ENCODE measurements around the gene CCDC15. TPM values are rescaled to one million over a fixed set of nuclear protein-coding genes. Genes with fewer than 3 reads are reported as not detected.

Gene CCDC15
- total RNA-seq, 1 experiment from 2014 or later = 8.6 TPM

DNA sequence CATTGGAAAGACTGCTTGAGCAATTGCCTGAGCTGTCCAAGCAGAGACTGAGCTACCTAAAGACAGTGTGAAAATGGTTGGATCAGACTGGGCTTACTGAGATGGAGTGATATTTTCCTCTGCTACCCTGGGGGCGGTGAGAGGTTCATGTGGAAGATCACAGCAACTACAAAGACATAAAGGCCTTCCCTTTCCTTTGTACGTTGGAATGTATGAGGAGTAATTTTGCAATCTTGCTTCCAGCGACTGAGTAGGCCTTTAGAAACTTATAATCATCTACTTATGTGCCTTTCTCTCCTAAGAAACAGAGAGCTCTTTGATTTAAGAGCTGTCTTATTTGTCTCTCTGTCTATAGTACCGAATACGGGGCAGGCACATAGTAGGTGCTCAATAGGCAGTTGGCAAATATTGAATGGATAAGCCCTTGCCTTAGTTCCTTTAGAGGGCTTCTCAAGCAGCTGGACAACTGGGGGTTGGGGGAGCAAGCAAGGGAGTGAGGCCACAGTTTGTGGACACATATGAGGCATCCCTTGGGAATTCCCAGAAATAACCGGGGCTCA, 15.7 kb upstream of the CCDC15 start:
- no peaks in the 10 kb centered on the region for H3F3A ChIP-seq (ENCODE audit: low read length, unreplicated experiment)
- no peak for TF ChIP-seq EZH2 (IDR thresholded peaks at IDR 0.05; ENCODE audit: low read length, unreplicated experiment)
- TF ChIP-seq, protein P1, sequence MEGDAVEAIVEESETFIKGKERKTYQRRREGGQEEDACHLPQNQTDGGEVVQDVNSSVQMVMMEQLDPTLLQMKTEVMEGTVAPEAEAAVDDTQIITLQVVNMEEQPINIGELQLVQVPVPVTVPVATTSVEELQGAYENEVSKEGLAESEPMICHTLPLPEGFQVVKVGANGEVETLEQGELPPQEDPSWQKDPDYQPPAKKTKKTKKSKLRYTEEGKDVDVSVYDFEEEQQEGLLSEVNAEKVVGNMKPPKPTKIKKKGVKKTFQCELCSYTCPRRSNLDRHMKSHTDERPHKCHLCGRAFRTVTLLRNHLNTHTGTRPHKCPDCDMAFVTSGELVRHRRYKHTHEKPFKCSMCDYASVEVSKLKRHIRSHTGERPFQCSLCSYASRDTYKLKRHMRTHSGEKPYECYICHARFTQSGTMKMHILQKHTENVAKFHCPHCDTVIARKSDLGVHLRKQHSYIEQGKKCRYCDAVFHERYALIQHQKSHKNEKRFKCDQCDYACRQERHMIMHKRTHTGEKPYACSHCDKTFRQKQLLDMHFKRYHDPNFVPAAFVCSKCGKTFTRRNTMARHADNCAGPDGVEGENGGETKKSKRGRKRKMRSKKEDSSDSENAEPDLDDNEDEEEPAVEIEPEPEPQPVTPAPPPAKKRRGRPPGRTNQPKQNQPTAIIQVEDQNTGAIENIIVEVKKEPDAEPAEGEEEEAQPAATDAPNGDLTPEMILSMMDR (conservative IDR thresholded peaks at IDR 0.05; ENCODE audit: low read depth, low read length) = no peak
- no peak for TF ChIP-seq EZH2phosphoT487 (IDR thresholded peaks at IDR 0.05; ENCODE audit: borderline replicate concordance, low read length)
- DNase-seq (no peak), ATAC-seq (no peak)
- ChIA-PET POLR2A (ENCODE audit: unreplicated experiment) (no interaction called here), CTCF (no interaction called here)
- H3K27me3 ChIP-seq (ENCODE audit: low read length) = no peaks in the 10 kb centered on the region
- H3K9ac ChIP-seq (ENCODE audit: low read length) = no peak overlapping the region
- no peak overlapping the region for H3K4me2 ChIP-seq (ENCODE audit: low read length)
- no peak overlapping the region for H3K4me3 ChIP-seq (ENCODE audit: low read length)
- H4K20me1 ChIP-seq (ENCODE audit: low read length) = no peaks in the 10 kb centered on the region
- intact Hi-C loops (cut with micrococcal nuclease) = no loop called here
- H2AFZ ChIP-seq (ENCODE audit: low read length) = no peak overlapping the region
- no peaks in the 10 kb centered on the region for H3K9me3 ChIP-seq (ENCODE audit: low read length)
- no peaks in the 10 kb centered on the region for H3K36me3 ChIP-seq (ENCODE audit: low read depth, low read length)
- H3K79me2 ChIP-seq (ENCODE audit: low read length) = no peaks in the 10 kb centered on the region
- H3K9me2 ChIP-seq (replicated peaks; ENCODE audit: low read length) = no peaks in the 10 kb centered on the region
- no peak overlapping the region for H3K27ac ChIP-seq (ENCODE audit: low read length)
- no TSS peak for BruUV-seq (replicated peaks)
- H3K4me1 ChIP-seq (ENCODE audit: insufficient read depth, low read length) = peaks cover 7% of the 10 kb centered on the region; the same call in 1 of the 2 replicates

DNA sequence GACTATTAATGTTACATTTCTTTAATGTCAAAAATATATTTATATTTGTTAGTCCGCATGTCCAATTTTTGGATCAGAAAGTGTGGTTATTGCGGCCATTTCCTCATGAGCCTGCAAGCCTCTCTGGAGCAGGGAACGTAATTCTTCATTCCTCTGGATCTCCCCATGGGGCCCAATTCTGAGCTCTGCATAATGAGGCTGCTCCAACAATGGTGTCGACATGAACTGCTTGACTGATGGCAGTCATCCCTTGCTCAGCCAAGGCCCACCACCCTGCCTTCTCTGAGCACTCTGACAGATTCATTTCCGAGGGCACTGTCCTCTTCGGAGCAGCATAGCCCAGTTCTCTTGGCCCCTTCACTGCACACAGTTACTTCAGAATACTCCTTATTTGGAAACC, 15.0 kb upstream of the CCDC15 start:
- no peaks in the 10 kb centered on the region for H3K27me3 ChIP-seq (ENCODE audit: low read length)
- H3K9me2 ChIP-seq (replicated peaks; ENCODE audit: low read length) = no peaks in the 10 kb centered on the region
- no peak overlapping the region for H2AFZ ChIP-seq (ENCODE audit: low read length)
- H3K9ac ChIP-seq (ENCODE audit: low read length) = no peak overlapping the region
- no TSS peak for BruUV-seq (replicated peaks)
- peaks cover 7% of the 10 kb centered on the region; the same call in 1 of the 2 replicates for H3K4me1 ChIP-seq (ENCODE audit: insufficient read depth, low read length)
- no peak overlapping the region for H3K27ac ChIP-seq (ENCODE audit: low read length)
- intact Hi-C loops (cut with micrococcal nuclease) = no loop called here
- H3K36me3 ChIP-seq (ENCODE audit: low read depth, low read length) = no peaks in the 10 kb centered on the region
- no peaks in the 10 kb centered on the region for H3K79me2 ChIP-seq (ENCODE audit: low read length)
- TF ChIP-seq, protein P1 (conservative IDR thresholded peaks at IDR 0.05; ENCODE audit: low read depth, low read length) = no peak
- TF ChIP-seq EZH2phosphoT487 (IDR thresholded peaks at IDR 0.05; ENCODE audit: borderline replicate concordance, low read length) = no peak
- TF ChIP-seq EZH2 (IDR thresholded peaks at IDR 0.05; ENCODE audit: low read length, unreplicated experiment) = no peak
- H3K4me2 ChIP-seq (ENCODE audit: low read length) = no peak overlapping the region
- ATAC-seq (no peak), DNase-seq (no peak)
- ChIA-PET CTCF (no interaction called here), POLR2A (ENCODE audit: unreplicated experiment) (no interaction called here)
- no peaks in the 10 kb centered on the region for H4K20me1 ChIP-seq (ENCODE audit: low read length)
- H3F3A ChIP-seq (ENCODE audit: low read length, unreplicated experiment) = no peaks in the 10 kb centered on the region
- no peaks in the 10 kb centered on the region for H3K9me3 ChIP-seq (ENCODE audit: low read length)
- no peak overlapping the region for H3K4me3 ChIP-seq (ENCODE audit: low read length)

DNA sequence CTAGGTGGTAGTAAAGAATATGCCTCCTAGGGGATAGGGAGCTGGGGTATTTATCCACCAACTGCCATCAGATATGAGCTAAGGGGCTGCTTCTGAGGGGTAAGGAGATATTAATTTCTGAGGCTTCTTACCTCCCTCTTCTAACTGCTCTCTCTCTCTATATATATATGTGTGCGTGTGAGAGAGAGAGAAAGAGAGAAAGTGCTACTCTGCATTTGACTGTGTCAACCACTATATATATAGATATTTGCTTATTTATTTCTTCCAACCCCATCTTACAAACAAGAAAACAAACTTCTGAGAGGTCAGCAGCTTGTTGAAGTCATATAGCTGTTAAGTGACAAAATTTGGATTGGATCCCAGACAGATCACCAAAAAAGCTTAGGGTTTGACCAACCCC, 12.3 kb upstream of the CCDC15 start:
- no peak overlapping the region for H3K27ac ChIP-seq (ENCODE audit: low read length)
- no peaks in the 10 kb centered on the region for H3K36me3 ChIP-seq (ENCODE audit: low read depth, low read length)
- no peak for ATAC-seq
- H3K79me2 ChIP-seq (ENCODE audit: low read length) = no peaks in the 10 kb centered on the region
- peaks cover 3% of the 10 kb centered on the region; the same call in 1 of the 2 replicates for H3K4me1 ChIP-seq (ENCODE audit: insufficient read depth, low read length)
- H3K27me3 ChIP-seq (ENCODE audit: low read length) = no peaks in the 10 kb centered on the region
- H3K9ac ChIP-seq (ENCODE audit: low read length) = no peak overlapping the region
- no peak overlapping the region for H2AFZ ChIP-seq (ENCODE audit: low read length)
- TF ChIP-seq EZH2 (IDR thresholded peaks at IDR 0.05; ENCODE audit: low read length, unreplicated experiment) (no peak), EZH2phosphoT487 (IDR thresholded peaks at IDR 0.05; ENCODE audit: borderline replicate concordance, low read length) (no peak)
- TF ChIP-seq, protein P1 (conservative IDR thresholded peaks at IDR 0.05; ENCODE audit: low read depth, low read length) = no peak
- no peak overlapping the region for H3K4me3 ChIP-seq (ENCODE audit: low read length)
- no peak for DNase-seq
- no peaks in the 10 kb centered on the region for H3F3A ChIP-seq (ENCODE audit: low read length, unreplicated experiment)
- CTCF ChIA-PET = no interaction called here
- no peaks in the 10 kb centered on the region for H3K9me3 ChIP-seq (ENCODE audit: low read length)
- POLR2A ChIA-PET (ENCODE audit: unreplicated experiment) = no interaction called here
- H3K4me2 ChIP-seq (ENCODE audit: low read length) = no peak overlapping the region
- no TSS peak for BruUV-seq (replicated peaks)
- no peaks in the 10 kb centered on the region for H4K20me1 ChIP-seq (ENCODE audit: low read length)
- intact Hi-C loops (cut with micrococcal nuclease) = no loop called here
- H3K9me2 ChIP-seq (replicated peaks; ENCODE audit: low read length) = no peaks in the 10 kb centered on the region

Measured in PC-3 (cell line).